Right cardiac atrium (tissue), 5 donors: ENCODE results near the gene DPP10. TPM values are rescaled to one million over a fixed set of nuclear protein-coding genes. Genes with fewer than 3 reads are reported as not detected.

Experiments
- ATAC-seq, 2 donors: fragments of 200-7000 bp; cut with Tn5 transposase; one replicate each; pipeline versions ENCODE4 v1.8.0 to v1.9.1; 2020; ENCODE audit warnings: moderate library complexity in 2 of 2, mild to moderate bottlenecking in 1 of 2
- DNase-seq, 3 donors: peaks; one replicate each; pipeline ENCODE4 v3.0.0-alpha.2; 2020
- H3K27ac ChIP-seq: one replicate; pipeline ENCODE4 v1.5.1; 2013; ENCODE audit warnings: mild to moderate bottlenecking, low read length, control low read depth, moderate library complexity
- H3K27me3 ChIP-seq: one replicate; pipeline ENCODE4 v1.6.1; 2013; ENCODE audit not compliant: control insufficient read depth, insufficient read depth
- H3K4me1 ChIP-seq: one replicate; pipeline ENCODE4 v1.6.1; 2013; ENCODE audit warnings: low read length; ENCODE audit not compliant: control insufficient read depth, insufficient read depth
- H3K4me3 ChIP-seq: one replicate; pipeline ENCODE4 v1.5.1; 2013; ENCODE audit warnings: low read length, control low read depth
- H3K9me3 ChIP-seq: one replicate; pipeline ENCODE4 v1.6.1; 2013; ENCODE audit warnings: low read length; ENCODE audit not compliant: control insufficient read depth
- WGBS: extraction: QIAGEN DNeasy Blood & Tissue Kit; methylation state at CpG from one replicate; pipeline ENCODE4 v1.1.7; 2013; 5-methylcytosine and 5-hydroxymethylcytosine counted together
- intact Hi-C, 4 donors: fragments of 100-400 bp; cut with DNase I; formaldehyde crosslinking; loops; one replicate each; pipeline versions ENCODE4 v1.11.0 to v1.14.0; 2022 to 2023
- polyA plus RNA-seq: library from polyadenylated mRNA; stranded (reverse); fragments of 200-250 nt; gene quantifications from one replicate; pipeline ENCODE4 v1.2.3, GENCODE V29; 2013
- total RNA-seq, 4 donors: library from RNA; stranded (reverse); fragmentation: NEBNext Ultra II Directional; extraction: Animal tissue kit (Norgen Biotek cat#: 25700); gene quantifications; one replicate each; pipeline ENCODE4 v1.2.1, GENCODE V29; 2021
- donor health status: healthy with polysubstance abuse.
- donor health status: DM: no; HTN: yes; CAD: no.
- donor health status: DM: no; HTN: no; CAD: no.
- donor health status: DM: no; HTN: yes; CAD: no; lungs with severe emphysema.
- donor health status: DM: yes; HTN: yes; CAD: no.

DPP10 gene
- total and polyA plus RNA-seq, 5 donors: 0.05 to 0.74 (median 0.23) TPM; not detected in 2

DNA sequence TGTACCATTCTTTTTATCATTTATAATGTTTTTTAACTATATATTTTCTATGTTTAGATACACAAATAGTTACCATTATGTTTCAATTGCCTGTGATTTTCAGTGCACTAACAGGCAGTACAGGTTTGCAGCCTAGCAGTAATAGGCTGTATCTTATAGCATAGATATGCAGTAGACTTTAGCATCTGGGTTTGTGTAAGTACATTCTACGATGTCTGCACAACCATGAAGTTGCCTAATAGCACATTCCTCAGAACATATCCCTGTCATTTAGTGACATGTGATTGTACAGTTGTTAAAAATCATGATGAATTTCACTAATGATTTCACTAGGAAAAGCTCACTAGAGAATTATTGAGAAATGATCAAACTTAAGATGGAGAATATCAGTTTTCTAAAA is 884.6 kb downstream of the DPP10 start:
- no peak for DNase-seq
- Histone ChIP-seq H3K4me1 (no peaks in the 10 kb centered on the region), H3K27me3 (no peaks in the 10 kb centered on the region), H3K27ac (no peak overlapping the region), H3K4me3 (no peak overlapping the region), H3K9me3 (no peaks in the 10 kb centered on the region)
- intact Hi-C loops: no loop called here
- 41% methylated on average over 1 of the region's 1 CpG for WGBS
- no peak for ATAC-seq

DNA sequence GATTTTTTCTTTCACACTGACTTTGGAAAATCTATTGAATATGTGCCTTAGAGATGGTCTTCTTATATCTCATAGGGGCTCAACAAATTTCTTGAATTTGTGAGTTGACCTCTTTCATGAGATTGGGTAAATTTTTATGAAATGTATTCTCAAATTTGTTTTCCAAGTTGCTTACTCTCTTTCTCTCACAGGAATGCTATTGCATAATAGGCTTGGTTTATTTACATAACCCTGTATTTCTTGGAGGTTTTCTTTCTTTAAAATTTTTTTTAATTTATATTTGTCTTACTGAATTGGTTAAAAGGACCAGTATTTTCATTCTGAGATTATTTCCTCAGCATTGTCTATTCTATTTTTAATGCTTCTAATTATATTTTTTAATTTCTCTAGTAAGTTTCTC is 917.1 kb downstream of the DPP10 start:
- ATAC-seq (no peak), DNase-seq (no peak)
- H3K27ac ChIP-seq: no peak overlapping the region
- intact Hi-C loops: no loop called here
- no peaks in the 10 kb centered on the region for H3K4me1 ChIP-seq
- H3K27me3 ChIP-seq: no peaks in the 10 kb centered on the region
- H3K9me3 ChIP-seq: no peaks in the 10 kb centered on the region
- no peak overlapping the region for H3K4me3 ChIP-seq

DNA sequence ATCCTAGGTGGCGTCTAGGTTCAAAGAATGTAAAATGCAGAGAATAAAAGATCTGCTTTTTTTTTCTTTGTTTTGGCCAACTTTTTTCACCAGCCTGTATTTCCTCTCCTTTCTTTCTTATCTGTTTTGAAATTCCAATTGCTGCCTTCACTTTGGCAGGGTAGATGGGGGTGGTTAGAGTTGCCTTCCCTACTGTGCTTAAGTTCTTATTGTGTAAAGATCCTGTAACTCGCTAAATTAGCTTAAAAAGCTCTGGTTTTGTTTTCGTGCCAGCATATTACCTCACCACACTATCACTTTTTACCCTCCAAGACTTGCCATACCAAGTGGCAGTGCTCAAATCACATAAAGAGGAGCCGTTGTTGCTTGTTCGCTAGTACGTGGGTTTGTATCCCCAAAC is 921.7 kb downstream of the DPP10 start:
- Histone ChIP-seq H3K4me1 (no peaks in the 10 kb centered on the region), H3K27me3 (no peaks in the 10 kb centered on the region), H3K27ac (no peak overlapping the region), H3K4me3 (no peak overlapping the region), H3K9me3 (no peaks in the 10 kb centered on the region)
- no peak for DNase-seq
- intact Hi-C loops: no loop called here
- no peak for ATAC-seq
- WGBS: 50% methylated on average over 6 of the region's 6 CpGs

DNA sequence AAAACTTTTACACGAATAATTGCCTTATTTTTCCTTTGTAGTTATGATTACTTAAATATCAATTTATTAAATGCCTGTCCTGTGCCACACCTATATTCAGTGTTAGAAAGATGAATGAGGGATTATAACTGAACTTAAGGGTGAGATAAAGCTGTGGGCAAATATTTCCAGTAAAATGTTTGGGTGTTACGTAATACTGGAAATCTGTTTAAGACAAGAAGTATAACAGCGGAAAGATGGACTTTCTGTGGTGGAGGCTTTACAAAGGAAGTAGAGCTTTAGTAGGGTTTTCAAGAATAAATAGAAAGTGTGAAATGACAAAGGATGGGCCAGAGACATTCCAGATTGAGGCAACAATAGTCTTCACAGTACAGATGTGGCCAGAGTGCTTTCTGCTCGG is 927.0 kb downstream of the DPP10 start:
- Histone ChIP-seq H3K27ac (no peak overlapping the region), H3K27me3 (no peaks in the 10 kb centered on the region), H3K4me1 (no peaks in the 10 kb centered on the region), H3K4me3 (no peak overlapping the region), H3K9me3 (peaks cover 3% of the 10 kb centered on the region)
- WGBS: 84% methylated on average over 4 of the region's 4 CpGs
- no peak for DNase-seq
- intact Hi-C loops: no loop called here
- no peak for ATAC-seq

DNA sequence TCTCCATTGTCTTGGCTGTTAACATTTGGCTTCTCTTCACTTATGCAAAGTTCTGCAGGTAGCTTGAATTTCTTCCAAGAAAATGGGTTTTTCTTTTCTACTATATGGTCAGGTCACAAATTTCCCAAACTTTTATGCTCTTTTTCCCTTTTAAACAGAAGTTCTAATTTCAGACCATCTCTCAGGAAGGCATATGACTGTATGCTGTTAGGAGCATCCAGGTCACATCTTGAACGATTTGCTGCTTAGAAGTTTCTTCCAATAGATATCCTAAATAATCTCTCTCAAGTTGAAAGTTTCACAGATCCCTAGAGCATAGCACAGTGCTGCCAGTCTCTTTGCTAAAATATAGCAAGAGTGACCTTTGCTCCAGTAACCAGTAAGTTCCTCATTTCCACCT is 932.5 kb downstream of the DPP10 start:
- Histone ChIP-seq H3K27me3 (no peaks in the 10 kb centered on the region), H3K27ac (no peak overlapping the region), H3K4me1 (no peaks in the 10 kb centered on the region), H3K4me3 (no peak overlapping the region), H3K9me3 (peaks cover 3% of the 10 kb centered on the region)
- 75% methylated on average over 1 of the region's 1 CpG for WGBS
- DNase-seq (no peak), ATAC-seq (no peak)
- intact Hi-C loops: no loop called here

DNA sequence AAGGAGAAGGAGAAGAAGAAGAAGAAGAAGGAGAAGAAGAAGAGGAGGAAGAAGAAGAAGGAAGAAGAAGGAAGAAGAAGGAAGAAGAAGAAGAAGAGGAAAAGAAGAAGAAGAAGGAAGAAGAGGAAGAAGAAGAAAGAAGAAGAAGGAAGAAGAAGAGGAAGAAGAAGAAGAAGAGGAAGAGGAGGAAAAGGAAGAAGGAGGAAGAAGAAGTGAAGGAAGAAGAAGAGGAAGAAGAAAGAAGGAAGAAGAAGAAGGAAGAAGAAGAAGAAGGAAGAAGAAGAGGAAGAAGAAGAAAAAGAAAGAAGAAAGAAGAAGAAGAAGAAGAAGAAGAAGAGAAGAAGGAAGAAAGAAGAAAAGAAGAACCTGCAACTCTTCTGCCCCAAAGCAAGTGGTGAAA is 942.0 kb downstream of the DPP10 start:
- Histone ChIP-seq H3K4me3 (no peak overlapping the region), H3K4me1 (no peaks in the 10 kb centered on the region), H3K9me3 (no peaks in the 10 kb centered on the region), H3K27ac (no peak overlapping the region), H3K27me3 (no peaks in the 10 kb centered on the region)
- ATAC-seq (no peak), DNase-seq (no peak)
- intact Hi-C loops: no loop called here

DNA sequence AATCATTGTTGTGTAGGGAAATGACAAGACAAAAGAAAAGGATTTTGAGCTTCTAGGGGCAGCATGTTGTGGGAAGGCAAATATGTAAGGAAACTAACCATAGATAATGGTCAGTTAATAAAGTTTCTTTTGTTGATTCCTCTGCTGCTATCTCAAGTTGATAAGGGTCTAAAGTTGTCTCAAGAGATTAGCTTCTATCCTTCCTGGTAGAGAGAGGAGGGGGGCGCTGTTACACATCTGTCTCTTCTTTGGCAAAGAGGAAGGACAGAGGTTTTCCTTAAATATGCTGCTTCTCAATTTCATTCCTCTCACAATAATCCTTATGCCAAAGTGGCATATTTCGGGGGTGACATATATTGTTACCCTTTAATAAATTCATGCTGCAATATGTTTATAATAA is 944.0 kb downstream of the DPP10 start:
- intact Hi-C loops: no loop called here
- WGBS: 65% methylated on average over 2 of the region's 2 CpGs
- H3K4me3 ChIP-seq: no peak overlapping the region

DNA sequence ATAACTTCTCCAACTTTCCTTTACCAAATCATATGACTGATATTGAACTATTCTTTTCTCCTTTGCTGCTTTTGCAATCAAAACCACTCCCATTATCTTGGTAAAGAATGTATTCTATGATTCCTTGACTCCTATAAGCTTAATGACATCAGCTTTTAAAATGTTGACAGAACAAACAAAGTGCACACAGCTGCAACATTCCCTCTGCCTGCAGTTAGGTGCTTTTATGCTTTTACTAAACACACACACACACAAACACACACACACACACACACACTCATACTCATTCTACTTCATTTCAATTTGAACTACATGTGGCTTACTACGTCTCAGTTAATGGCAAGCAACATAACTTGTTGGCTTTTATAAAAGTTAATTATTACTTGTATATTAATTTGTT is 946.6 kb downstream of the DPP10 start:
- Histone ChIP-seq H3K4me1 (no peaks in the 10 kb centered on the region), H3K27ac (no peak overlapping the region), H3K9me3 (no peaks in the 10 kb centered on the region), H3K27me3 (no peaks in the 10 kb centered on the region), H3K4me3 (no peak overlapping the region)
- 82% methylated on average over 1 of the region's 1 CpG for WGBS
- DNase-seq (no peak), ATAC-seq (no peak)
- intact Hi-C loops: no loop called here

More for the DNA sequence above, 944.0 kb downstream of the DPP10 start:
- DNase-seq: no peak
- no peaks in the 10 kb centered on the region for H3K27me3 ChIP-seq
- H3K27ac ChIP-seq: no peak overlapping the region
- no peaks in the 10 kb centered on the region for H3K9me3 ChIP-seq
- no peaks in the 10 kb centered on the region for H3K4me1 ChIP-seq
- no peak for ATAC-seq

DNA sequence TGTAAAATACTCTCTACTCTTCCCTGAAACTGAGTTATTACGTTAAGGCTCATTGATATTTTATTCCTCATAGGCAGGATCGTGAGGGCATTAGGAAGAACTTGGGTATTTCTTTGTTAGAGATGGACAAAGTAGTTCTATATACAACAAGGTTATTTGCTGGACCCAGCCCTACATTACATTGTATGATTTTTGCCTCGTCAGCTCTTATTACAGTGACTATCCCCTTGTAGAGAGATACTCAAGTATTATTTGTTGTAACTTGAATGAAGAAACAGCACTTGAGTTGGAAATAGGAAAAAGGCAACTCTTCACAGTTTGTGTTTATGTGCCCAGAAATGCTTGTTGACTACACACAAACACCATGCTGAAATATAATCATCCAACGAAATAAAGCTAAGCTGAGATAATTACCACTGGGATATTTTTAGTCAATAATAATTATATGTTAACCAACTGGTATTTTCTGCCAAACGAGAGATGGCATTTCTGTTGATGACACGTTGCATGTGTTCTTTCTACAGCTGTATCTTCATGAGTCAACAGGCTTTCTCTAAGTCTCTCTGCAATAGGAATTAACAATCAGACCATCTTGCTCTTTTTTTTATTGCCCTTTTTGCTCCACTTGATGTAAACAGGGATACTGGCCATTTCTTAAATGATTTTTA is 947.6 kb downstream of the DPP10 start:
- ATAC-seq (no peak), DNase-seq (no peak)
- H3K4me3 ChIP-seq: no peak overlapping the region
- no peak overlapping the region for H3K27ac ChIP-seq
- no peaks in the 10 kb centered on the region for H3K27me3 ChIP-seq
- H3K4me1 ChIP-seq: no peaks in the 10 kb centered on the region
- H3K9me3 ChIP-seq: no peaks in the 10 kb centered on the region
- intact Hi-C loops: no loop called here
- WGBS: 72% methylated on average over 6 of the region's 6 CpGs

DNA sequence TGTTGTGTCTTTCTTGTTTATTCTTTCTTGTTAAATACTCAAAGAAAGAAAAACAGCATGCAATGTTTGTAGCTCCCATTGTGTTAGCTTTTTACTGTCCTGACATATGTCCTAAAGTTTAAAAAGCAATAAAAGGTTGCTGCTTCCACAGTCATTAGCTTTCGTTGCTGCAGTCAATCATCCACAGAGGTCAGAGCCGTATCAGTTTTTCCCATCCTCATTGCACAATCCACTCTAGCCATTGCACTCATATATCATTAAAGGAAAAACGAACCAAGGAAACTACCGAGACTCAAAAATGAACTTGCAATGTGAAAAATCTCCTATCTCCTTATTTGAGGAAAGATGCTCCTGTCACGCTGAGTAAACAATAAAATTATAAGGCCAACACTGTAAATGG is 954.1 kb downstream of the DPP10 start:
- Histone ChIP-seq H3K4me3 (no peak overlapping the region), H3K27me3 (no peaks in the 10 kb centered on the region), H3K4me1 (no peaks in the 10 kb centered on the region), H3K27ac (no peak overlapping the region), H3K9me3 (no peaks in the 10 kb centered on the region)
- 68% methylated on average over 5 of the region's 5 CpGs for WGBS
- intact Hi-C loops: no loop called here
- ATAC-seq: no peak
- no peak for DNase-seq

DNA sequence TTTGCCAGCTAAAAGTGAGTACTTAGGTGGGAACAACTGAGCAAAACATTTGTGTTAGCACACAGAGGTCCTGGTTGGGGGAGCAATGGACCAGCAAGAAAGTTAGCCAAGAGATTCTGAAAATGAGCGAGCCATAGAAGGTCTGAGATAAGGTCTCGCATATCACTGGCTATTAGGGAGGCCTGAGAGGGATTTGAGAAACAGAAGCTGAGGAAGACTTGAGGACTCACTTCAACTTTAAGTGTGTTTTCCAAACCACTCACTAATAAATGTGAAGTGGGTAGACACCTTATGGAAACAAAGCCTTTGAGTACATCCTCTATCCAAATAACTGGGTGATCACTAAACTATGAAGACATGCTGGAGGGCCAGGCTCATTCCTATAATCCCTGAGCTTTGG is 958.5 kb downstream of the DPP10 start:
- whole genome bisulfite sequencing: 81% methylated on average over 2 of the region's 2 CpGs
- no peak overlapping the region for H3K27ac ChIP-seq
- intact Hi-C loops: no loop called here
- H3K9me3 ChIP-seq: no peaks in the 10 kb centered on the region
- no peaks in the 10 kb centered on the region for H3K4me1 ChIP-seq
- ATAC-seq: no peak
- DNase-seq: no peak
- no peak overlapping the region for H3K4me3 ChIP-seq
- no peaks in the 10 kb centered on the region for H3K27me3 ChIP-seq

DNA sequence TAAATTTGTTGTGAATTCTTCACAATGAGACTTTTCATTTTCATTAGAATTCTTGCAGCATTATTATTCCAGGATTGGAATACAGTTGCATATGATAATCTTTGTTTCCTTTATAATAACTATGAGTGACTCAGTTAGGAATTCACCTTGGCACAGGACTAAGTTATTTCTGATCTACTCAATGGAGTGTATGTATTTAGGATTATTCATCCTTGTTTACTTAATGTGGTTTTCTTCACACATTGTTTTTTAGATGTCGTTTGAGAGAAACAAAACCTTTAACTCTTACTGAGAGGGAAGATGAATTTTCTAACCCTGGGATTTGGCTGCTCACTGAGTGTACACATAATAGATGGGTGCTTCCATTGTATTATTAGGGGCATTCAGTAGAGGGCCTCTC is 970.1 kb downstream of the DPP10 start:
- H3K27ac ChIP-seq: no peak overlapping the region
- no peak overlapping the region for H3K4me3 ChIP-seq
- intact Hi-C loops: no loop called here
- WGBS: 25% methylated on average over 1 of the region's 1 CpG
- H3K27me3 ChIP-seq: no peaks in the 10 kb centered on the region
- DNase-seq (no peak), ATAC-seq (no peak)
- H3K9me3 ChIP-seq: no peaks in the 10 kb centered on the region
- H3K4me1 ChIP-seq: no peaks in the 10 kb centered on the region
